ENCODE results near the gene GSC2. TPM values are rescaled to one million over a fixed set of nuclear protein-coding genes. Genes with fewer than 3 reads are reported as not detected.

GSC2 gene
- total RNA-seq, 2 experiments from 2014 or later: not detected

GRCh38 chr22:19196841-19197612 lies 46.9 kb upstream of the GSC2 start:
- DNase-seq: no peak
- H3K4me3 ChIP-seq (ENCODE audit: low read length): no peak overlapping the region
- Mint-ChIP-seq H3K27ac (no peak overlapping the region), H3K9me3 (no peaks in the 10 kb centered on the region), H3K36me3 (ENCODE audit: low read depth) (no peaks in the 10 kb centered on the region), H3K27me3 (no peaks in the 10 kb centered on the region), H3K4me1 (ENCODE audit: low read depth) (no peaks in the 10 kb centered on the region), H3K4me3 (no peak overlapping the region)
- no peak for ATAC-seq (ENCODE audit: poor library complexity)
- no peak for TF ChIP-seq CTCF (IDR thresholded peaks at IDR 0.05)
- peaks cover 8% of the 10 kb centered on the region for H3K4me1 ChIP-seq (ENCODE audit: insufficient read depth, low read length)
- CTCF ChIA-PET: no interaction called here
- H3K36me3 ChIP-seq (ENCODE audit: insufficient read depth, low read length): no peaks in the 10 kb centered on the region
- POLR2A ChIA-PET: no interaction called here
- no peak overlapping the region for H3K27ac ChIP-seq (ENCODE audit: low read depth in 1 of 2, low read length in 2 of 2)
- no peaks in the 10 kb centered on the region for H3K9me3 ChIP-seq (ENCODE audit: control insufficient read depth in 1 of 2, insufficient read depth in 1 of 2, low read length in 2 of 2)
- H3K27me3 ChIP-seq (ENCODE audit: control insufficient read depth in 1 of 2, insufficient read depth in 2 of 2, low read length in 2 of 2): no peaks in the 10 kb centered on the region
- intact Hi-C loops (cut with DNase I, micrococcal nuclease): no loop called here

- Mint-ChIP-seq H3K36me3 (ENCODE audit: low read depth) (no peaks in the 10 kb centered on the region), H3K27me3 (no peaks in the 10 kb centered on the region), H3K9me3 (no peaks in the 10 kb centered on the region), H3K4me1 (ENCODE audit: low read depth) (no peaks in the 10 kb centered on the region), H3K4me3 (no peak overlapping the region), H3K27ac (no peak overlapping the region)
- Histone ChIP-seq H3K9me3 (ENCODE audit: control insufficient read depth in 1 of 2, insufficient read depth in 1 of 2, low read length in 2 of 2) (no peaks in the 10 kb centered on the region), H3K36me3 (ENCODE audit: insufficient read depth, low read length) (no peaks in the 10 kb centered on the region), H3K4me1 (ENCODE audit: insufficient read depth, low read length) (peaks cover 8% of the 10 kb centered on the region), H3K27me3 (ENCODE audit: control insufficient read depth in 1 of 2, insufficient read depth in 2 of 2, low read length in 2 of 2) (no peaks in the 10 kb centered on the region), H3K27ac (ENCODE audit: low read depth in 1 of 2, low read length in 2 of 2) (no peak overlapping the region), H3K4me3 (ENCODE audit: low read length) (no peak overlapping the region)
- no peak for ATAC-seq (ENCODE audit: poor library complexity)
- ChIA-PET CTCF (no interaction called here), POLR2A (no interaction called here)
- intact Hi-C loops (cut with DNase I, micrococcal nuclease): loop anchor here in 1 of 2 experiments (2.0 kb wide), 1 partner anchor 39 kb away; no protein-coding TSS in a partner anchor
- DNase-seq: no peak
- TF ChIP-seq CTCF (IDR thresholded peaks at IDR 0.05): no peak
Observed at GRCh38 chr22:19195796-19196731, 46.0 kb upstream of the GSC2 start.

- TF ChIP-seq CTCF (IDR thresholded peaks at IDR 0.05): no peak
- Mint-ChIP-seq H3K9me3 (no peaks in the 10 kb centered on the region), H3K36me3 (ENCODE audit: low read depth) (no peaks in the 10 kb centered on the region), H3K4me1 (ENCODE audit: low read depth) (no peaks in the 10 kb centered on the region), H3K27me3 (no peaks in the 10 kb centered on the region), H3K27ac (no peak overlapping the region), H3K4me3 (no peak overlapping the region)
- no peak overlapping the region for H3K27ac ChIP-seq (ENCODE audit: low read depth in 1 of 2, low read length in 2 of 2)
- no peak overlapping the region for H3K4me3 ChIP-seq (ENCODE audit: low read length)
- H3K4me1 ChIP-seq (ENCODE audit: insufficient read depth, low read length): peaks cover 8% of the 10 kb centered on the region
- intact Hi-C loops (cut with DNase I, micrococcal nuclease): loop anchor here in 1 of 2 experiments (2.0 kb wide), 1 partner anchor 38 kb away; no protein-coding TSS in a partner anchor
- H3K9me3 ChIP-seq (ENCODE audit: control insufficient read depth in 1 of 2, insufficient read depth in 1 of 2, low read length in 2 of 2): no peaks in the 10 kb centered on the region
- H3K27me3 ChIP-seq (ENCODE audit: control insufficient read depth in 1 of 2, insufficient read depth in 2 of 2, low read length in 2 of 2): no peaks in the 10 kb centered on the region
- H3K36me3 ChIP-seq (ENCODE audit: insufficient read depth, low read length): no peaks in the 10 kb centered on the region
- ChIA-PET POLR2A (no interaction called here), CTCF (no interaction called here)
- no peak for ATAC-seq (ENCODE audit: poor library complexity)
- DNase-seq: no peak
Observed at GRCh38 chr22:19194766-19195536, 44.9 kb upstream of the GSC2 start.

All from CD4-positive, alpha-beta T cell (primary cell).